PC-9 (cell line): ENCODE measurements around the gene EPB41L5.

ENCODE experiments used
- EZH2 ChIP-seq: fragments of 200-600 bp; sonication (generic); IDR thresholded peaks from 2 replicates; pipeline ENCODE4 v1.8.0; 2017; ENCODE audit warnings: antibody characterized with exemption, low read depth
- TF ChIP-seq, protein P1 (sequence below): fragments of 200-600 bp; sonication (generic); conservative IDR thresholded peaks from 2 replicates; pipeline ENCODE4 v1.6.1; 2017; ENCODE audit warnings: mixed run types, antibody characterized with exemption, mild to moderate bottlenecking, moderate library complexity

DNA sequence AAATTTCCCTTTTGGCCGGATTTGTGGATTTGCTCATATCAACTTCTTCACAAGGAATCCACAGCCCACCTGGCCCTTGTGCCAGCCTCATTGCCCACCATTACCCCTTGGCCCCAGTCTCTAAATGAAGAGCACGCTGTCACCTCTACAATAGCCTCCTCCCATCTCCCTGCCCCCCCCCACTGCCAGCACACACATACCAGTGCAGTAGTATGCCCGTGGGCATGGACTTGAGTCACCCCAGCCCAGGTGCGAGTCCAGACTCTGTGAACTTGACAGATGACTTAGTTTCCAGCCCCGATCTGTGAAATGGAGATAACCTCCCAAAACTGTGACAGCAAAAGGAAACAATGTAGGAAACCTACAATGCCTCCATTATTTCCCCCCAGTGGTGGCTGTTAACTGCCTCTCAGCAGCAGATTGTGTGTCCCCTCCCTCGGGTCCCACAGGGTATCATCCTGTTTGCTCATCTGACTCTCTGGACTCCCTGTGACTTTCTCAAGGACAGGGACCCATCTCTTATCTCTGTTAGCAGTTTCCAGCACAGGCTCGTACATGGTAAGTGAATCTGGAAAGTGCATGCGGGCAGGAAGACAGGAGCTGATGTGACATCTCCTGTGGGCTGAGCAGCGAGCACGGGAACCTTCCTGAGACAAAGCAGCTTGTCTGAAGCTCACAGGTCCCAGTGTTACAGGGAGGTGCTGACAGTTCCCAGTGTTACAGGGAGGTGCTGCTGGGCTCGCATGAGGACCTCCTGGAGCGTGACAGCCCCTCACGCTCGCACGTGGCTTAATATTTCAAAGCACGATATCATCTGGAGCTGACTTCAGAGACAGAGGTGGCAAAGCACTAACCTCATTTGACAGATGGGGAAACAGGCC lies 214.5 kb downstream of the EPB41L5 start:
- TF ChIP-seq, protein P1, sequence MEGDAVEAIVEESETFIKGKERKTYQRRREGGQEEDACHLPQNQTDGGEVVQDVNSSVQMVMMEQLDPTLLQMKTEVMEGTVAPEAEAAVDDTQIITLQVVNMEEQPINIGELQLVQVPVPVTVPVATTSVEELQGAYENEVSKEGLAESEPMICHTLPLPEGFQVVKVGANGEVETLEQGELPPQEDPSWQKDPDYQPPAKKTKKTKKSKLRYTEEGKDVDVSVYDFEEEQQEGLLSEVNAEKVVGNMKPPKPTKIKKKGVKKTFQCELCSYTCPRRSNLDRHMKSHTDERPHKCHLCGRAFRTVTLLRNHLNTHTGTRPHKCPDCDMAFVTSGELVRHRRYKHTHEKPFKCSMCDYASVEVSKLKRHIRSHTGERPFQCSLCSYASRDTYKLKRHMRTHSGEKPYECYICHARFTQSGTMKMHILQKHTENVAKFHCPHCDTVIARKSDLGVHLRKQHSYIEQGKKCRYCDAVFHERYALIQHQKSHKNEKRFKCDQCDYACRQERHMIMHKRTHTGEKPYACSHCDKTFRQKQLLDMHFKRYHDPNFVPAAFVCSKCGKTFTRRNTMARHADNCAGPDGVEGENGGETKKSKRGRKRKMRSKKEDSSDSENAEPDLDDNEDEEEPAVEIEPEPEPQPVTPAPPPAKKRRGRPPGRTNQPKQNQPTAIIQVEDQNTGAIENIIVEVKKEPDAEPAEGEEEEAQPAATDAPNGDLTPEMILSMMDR = no peak
- TF ChIP-seq EZH2 = no peak
